ENCODE data around the gene KICS2. TPM values are rescaled to one million over a fixed set of nuclear protein-coding genes. Genes with fewer than 3 reads are reported as not detected.

The KICS2 gene
- 6.3 and 6.8 TPM in 2 replicates for total RNA-seq
- polyA plus RNA-seq, result 1.3 and 1.6 TPM in 2 replicates

GRCh38 chr12:64222009-64222765 lies at the start of gene KICS2:
KICS2 (minus strand) TSS chr12:64222296; CDS start chr12:64222237, 59 bp downstream.
- Histone ChIP-seq H3K27me3 (no peaks in the 10 kb centered on the region), H3K4me2 (peak within 1 kb of the TSS; percentile 71), H3K9me3 (ENCODE audit: low read depth) (no peaks in the 10 kb centered on the region), H3K36me3 (replicated peaks; ENCODE audit: insufficient read depth, low read depth) (no peaks in the 10 kb centered on the region), H3K4me1 (ENCODE audit: insufficient read depth) (peaks cover 14% of the 10 kb centered on the region), H3K4me3 (peak within 1 kb of the TSS; percentile 71), H2AFZ (peak within 1 kb of the TSS; percentile 86), H3K9me2 (replicated peaks; ENCODE audit: insufficient read depth) (no peaks in the 10 kb centered on the region), H3K27ac (peak within 1 kb of the TSS; percentile 89), H3K79me2 (peaks cover 15% of the 10 kb centered on the region), H4K20me1 (ENCODE audit: insufficient read depth, poor library complexity, severe bottlenecking) (no peaks in the 10 kb centered on the region)
- peak; percentile 96 for DNase-seq (ENCODE audit: low spot score)
- TF ChIP-seq CTCF (IDR thresholded peaks at IDR 0.05; ENCODE audit: poor library complexity) (no peak), EZH2phosphoT487 (IDR thresholded peaks at IDR 0.05; ENCODE audit: low read depth, severe bottlenecking, unreplicated experiment) (no peak), EZH2 (IDR thresholded peaks at IDR 0.05; ENCODE audit: borderline replicate concordance) (no peak)
- WGBS (ENCODE audit: low lambda C conversion rate, missing lambda C conversion rate), result under 1% methylated on average over 56 of the region's 56 CpGs

GRCh38 chr12:64270411-64270810 lies 48.3 kb upstream of the KICS2 start:
- Histone ChIP-seq H3K27ac (no peak overlapping the region), H3K79me2 (no peaks in the 10 kb centered on the region), H3K9me2 (replicated peaks; ENCODE audit: insufficient read depth) (no peaks in the 10 kb centered on the region), H2AFZ (no peak overlapping the region), H3K9me3 (ENCODE audit: low read depth) (no peaks in the 10 kb centered on the region), H3K4me1 (ENCODE audit: insufficient read depth) (no peaks in the 10 kb centered on the region), H3K4me3 (no peak overlapping the region), H3K27me3 (no peaks in the 10 kb centered on the region), H3K4me2 (no peak overlapping the region), H4K20me1 (ENCODE audit: insufficient read depth, poor library complexity, severe bottlenecking) (no peaks in the 10 kb centered on the region), H3K36me3 (replicated peaks; ENCODE audit: insufficient read depth, low read depth) (no peaks in the 10 kb centered on the region)
- TF ChIP-seq EZH2phosphoT487 (IDR thresholded peaks at IDR 0.05; ENCODE audit: low read depth, severe bottlenecking, unreplicated experiment) (no peak), CTCF (IDR thresholded peaks at IDR 0.05; ENCODE audit: poor library complexity) (no peak), EZH2 (IDR thresholded peaks at IDR 0.05; ENCODE audit: borderline replicate concordance) (no peak)
- DNase-seq (ENCODE audit: low spot score), result no peak
- 90% methylated on average over 1 of the region's 1 CpG for WGBS (ENCODE audit: low lambda C conversion rate, missing lambda C conversion rate)

- TF ChIP-seq EZH2 (IDR thresholded peaks at IDR 0.05; ENCODE audit: borderline replicate concordance) (no peak), CTCF (IDR thresholded peaks at IDR 0.05; ENCODE audit: poor library complexity) (no peak), EZH2phosphoT487 (IDR thresholded peaks at IDR 0.05; ENCODE audit: low read depth, severe bottlenecking, unreplicated experiment) (no peak)
- no peaks in the 10 kb centered on the region for H3K79me2 ChIP-seq
- no peak overlapping the region for H3K4me2 ChIP-seq
- no peak overlapping the region for H3K27ac ChIP-seq
- H3K4me3 ChIP-seq, result no peak overlapping the region
- no peak for DNase-seq (ENCODE audit: low spot score)
- H3K27me3 ChIP-seq, result no peaks in the 10 kb centered on the region
- WGBS (ENCODE audit: low lambda C conversion rate, missing lambda C conversion rate), result 56% methylated on average over 2 of the region's 2 CpGs
- H2AFZ ChIP-seq, result no peak overlapping the region
- no peaks in the 10 kb centered on the region for H3K9me3 ChIP-seq (ENCODE audit: low read depth)
- no peaks in the 10 kb centered on the region for H3K4me1 ChIP-seq (ENCODE audit: insufficient read depth)
- no peaks in the 10 kb centered on the region for H3K9me2 ChIP-seq (replicated peaks; ENCODE audit: insufficient read depth)
- H3K36me3 ChIP-seq (replicated peaks; ENCODE audit: insufficient read depth, low read depth), result no peaks in the 10 kb centered on the region
- H4K20me1 ChIP-seq (ENCODE audit: insufficient read depth, poor library complexity, severe bottlenecking), result no peaks in the 10 kb centered on the region
Observed at GRCh38 chr12:64269161-64269560, 47.1 kb upstream of the KICS2 start.
